Measurements from ENCODE around the gene OSBP2.

OSBP2 gene

GRCh38 chr22:30906946-30907345 is 212.3 kb downstream of the OSBP2 start:
- no peak for DNase-seq

- no peak for DNase-seq
These were observed 213.4 kb downstream of the OSBP2 start for GRCh38 chr22:30908051-30908461.

GRCh38 chr22:30909306-30909705 is 214.6 kb downstream of the OSBP2 start:
- no peak for DNase-seq

GRCh38 chr22:30910358-30910757 is 215.7 kb downstream of the OSBP2 start:
- no peak for DNase-seq

- no peak for DNase-seq
These were observed 224.1 kb downstream of the OSBP2 start for GRCh38 chr22:30918761-30919160.

- DNase-seq, result no peak
These were observed 225.3 kb downstream of the OSBP2 start for GRCh38 chr22:30919973-30920372.

- peak; percentile 26 for DNase-seq
These were observed 225.7 kb downstream of the OSBP2 start for GRCh38 chr22:30920407-30920806.

- no peak for DNase-seq
These were observed 226.4 kb downstream of the OSBP2 start for GRCh38 chr22:30921108-30921507.

GRCh38 chr22:30922151-30922611 is 227.5 kb downstream of the OSBP2 start:
- no peak for DNase-seq

- no peak for DNase-seq
These were observed 228.7 kb downstream of the OSBP2 start for GRCh38 chr22:30923168-30923900.

- DNase-seq, result no peak
These were observed 231.0 kb downstream of the OSBP2 start for GRCh38 chr22:30925667-30926066.

GRCh38 chr22:30926706-30927105 is 232.0 kb downstream of the OSBP2 start:
- DNase-seq, result no peak

GRCh38 chr22:30927806-30928205 is 233.1 kb downstream of the OSBP2 start:
- no peak for DNase-seq

GRCh38 chr22:30928401-30928800 is 233.7 kb downstream of the OSBP2 start:
- no peak for DNase-seq

GRCh38 chr22:30930228-30930627 is 235.6 kb downstream of the OSBP2 start:
- no peak for DNase-seq

- no peak for DNase-seq
These were observed 237.0 kb downstream of the OSBP2 start for GRCh38 chr22:30931541-30932300.

GRCh38 chr22:30932661-30933060 is 238.0 kb downstream of the OSBP2 start:
- DNase-seq, result no peak

GRCh38 chr22:30933457-30933856 is 238.8 kb downstream of the OSBP2 start:
- no peak for DNase-seq

GRCh38 chr22:30934053-30934452 is 239.4 kb downstream of the OSBP2 start:
- DNase-seq, result no peak

GRCh38 chr22:30940685-30941362 is 246.2 kb downstream of the OSBP2 start:
- no peak for DNase-seq

- DNase-seq, result no peak
These were observed 246.7 kb downstream of the OSBP2 start for GRCh38 chr22:30941363-30941740.

- DNase-seq, result no peak
These were observed 248.7 kb downstream of the OSBP2 start for GRCh38 chr22:30943368-30943767.

- no peak for DNase-seq
These were observed 250.3 kb downstream of the OSBP2 start for GRCh38 chr22:30944986-30945385.

GRCh38 chr22:30945653-30946052 is 251.0 kb downstream of the OSBP2 start:
- no peak for DNase-seq
